IMR-90 (cell line): ENCODE measurements around the gene BMP15. TPM values are rescaled to one million over a fixed set of nuclear protein-coding genes. Genes with fewer than 3 reads are reported as not detected.

Experiments used
- ATAC-seq: fragments of 200-7000 bp; cut with Tn5 transposase; 2 replicates; pipeline ENCODE4 v1.9.1; 2020; ENCODE audit warnings: low read depth, mild to moderate bottlenecking, moderate library complexity
- BruUV-seq: library from RNA; stranded (reverse); fragments of 400-500 nt; replicated peaks from 2 replicates; lab custom pipeline; 2021; lab: Mats Ljungman, UMichigan
- CTCF ChIA-PET: fragments of 300-600 bp; formaldehyde crosslinking; extraction: SDS; loops from one replicate; lab custom pipeline; 2021; ENCODE audit warnings: antibody characterized with exemption; lab: Yijun Ruan, JAX
- POLR2A ChIA-PET: fragments of 300-600 bp; sonication (Branson Sonifier 250); formaldehyde crosslinking; loops from one replicate; lab custom pipeline; 2022; ENCODE audit warnings: antibody characterized with exemption; ENCODE audit not compliant: unreplicated experiment; lab: Charles Lee
- DNase-seq: peaks from one replicate; pipeline ENCODE4 v3.0.0; 2013
- H2AFZ ChIP-seq: replicated peaks from 2 replicates; pipeline ENCODE3; 2013; ENCODE audit warnings: low read length, mild to moderate bottlenecking; ENCODE audit not compliant: poor library complexity
- H2AK5ac ChIP-seq: 2 replicates; pipeline ENCODE4 v1.6.1; 2013; ENCODE audit warnings: low read depth, low read length, inconsistent platforms
- H2AK9ac ChIP-seq: replicated peaks from 2 replicates; pipeline ENCODE3; 2013; ENCODE audit warnings: mild to moderate bottlenecking, low read depth, low read length, moderate library complexity; ENCODE audit not compliant: poor library complexity
- H2BK120ac ChIP-seq: 2 replicates; pipeline ENCODE4 v1.6.1; 2013; ENCODE audit warnings: low read depth, low read length, inconsistent platforms
- H2BK15ac ChIP-seq: 3 replicates; pipeline ENCODE4 v1.6.1; 2013; ENCODE audit warnings: low read depth, low read length, inconsistent platforms
- H2BK20ac ChIP-seq: 2 replicates; pipeline ENCODE4 v1.6.1; 2013; ENCODE audit warnings: low read depth, mild to moderate bottlenecking, inconsistent platforms, low read length, moderate library complexity
- H2BK5ac ChIP-seq: 2 replicates; pipeline ENCODE4 v1.6.1; 2013; ENCODE audit warnings: mild to moderate bottlenecking, low read depth, low read length, inconsistent platforms; ENCODE audit not compliant: poor library complexity, severe bottlenecking
- H3K14ac ChIP-seq: replicated peaks from 2 replicates; pipeline ENCODE4 v1.6.1; 2013; ENCODE audit warnings: low read depth, low read length, inconsistent platforms
- H3K18ac ChIP-seq: 2 replicates; pipeline ENCODE4 v1.6.1; 2013; ENCODE audit warnings: low read depth, low read length, control low read depth
- H3K23ac ChIP-seq: 2 replicates; pipeline ENCODE4 v1.6.1; 2013; ENCODE audit warnings: low read depth, low read length, inconsistent platforms
- H3K27ac ChIP-seq: 2 replicates; pipeline ENCODE4 v1.5.1; 2013; ENCODE audit warnings: mild to moderate bottlenecking, control low read depth, low read length; ENCODE audit not compliant: insufficient read depth
- H3K27me3 ChIP-seq: 2 replicates; pipeline ENCODE4 v1.6.1; 2013; ENCODE audit warnings: low read length; ENCODE audit not compliant: control insufficient read depth, insufficient read depth
- H3K36me3 ChIP-seq: 2 replicates; pipeline ENCODE4 v1.6.1; 2013; ENCODE audit warnings: low read length, mixed read lengths; ENCODE audit not compliant: control insufficient read depth, insufficient read depth
- H3K4ac ChIP-seq: 2 replicates; pipeline ENCODE4 v1.6.1; 2013; ENCODE audit warnings: low read depth, low read length, inconsistent platforms
- H3K4me1 ChIP-seq: 2 replicates; pipeline ENCODE4 v1.6.1; 2013; ENCODE audit warnings: low read length, mixed read lengths; ENCODE audit not compliant: control insufficient read depth, insufficient read depth
- H3K4me2 ChIP-seq: 2 replicates; pipeline ENCODE4 v1.6.1; 2013; ENCODE audit warnings: low read depth, mild to moderate bottlenecking, control low read depth, low read length, moderate library complexity
- H3K4me3 ChIP-seq: 2 replicates; pipeline ENCODE4 v1.5.1; 2013; ENCODE audit warnings: low read depth, mild to moderate bottlenecking, control low read depth, low read length, moderate library complexity; ENCODE audit not compliant: insufficient read depth
- H3K56ac ChIP-seq: 2 replicates; pipeline ENCODE4 v1.6.1; 2013; ENCODE audit warnings: low read length, inconsistent platforms; ENCODE audit not compliant: insufficient read depth; ENCODE audit errors: extremely low read depth
- H3K79me1 ChIP-seq, 2 experiments: 2 replicates each; pipeline ENCODE4 v1.6.1; 2013; ENCODE audit warnings: low read length in 2 of 2, inconsistent platforms in 1 of 2, low read depth in 1 of 2
- H3K9ac ChIP-seq: 2 replicates; pipeline ENCODE4 v1.6.1; 2013; ENCODE audit warnings: low read depth, low read length, control low read depth
- H3K9me1 ChIP-seq: 2 replicates; pipeline ENCODE4 v1.6.1; 2013; ENCODE audit warnings: low read length, inconsistent platforms; ENCODE audit not compliant: insufficient read depth
- H3K9me3 ChIP-seq: 2 replicates; pipeline ENCODE4 v1.6.1; 2013; ENCODE audit warnings: low read length; ENCODE audit not compliant: control insufficient read depth, insufficient read depth
- H4K20me1 ChIP-seq: 2 replicates; pipeline ENCODE4 v1.6.1; 2013; ENCODE audit warnings: low read length, inconsistent platforms; ENCODE audit not compliant: insufficient read depth
- H4K5ac ChIP-seq: 2 replicates; pipeline ENCODE4 v1.6.1; 2013; ENCODE audit warnings: mild to moderate bottlenecking, low read depth, low read length, control low read depth
- H4K8ac ChIP-seq, 2 experiments: 2 replicates each; pipeline ENCODE4 v1.6.1; 2013; ENCODE audit warnings: low read depth in 2 of 2, low read length in 2 of 2, control low read depth in 1 of 2, inconsistent platforms in 1 of 2
- H4K91ac ChIP-seq: 2 replicates; pipeline ENCODE4 v1.6.1; 2013; ENCODE audit warnings: low read depth, low read length, inconsistent platforms; ENCODE audit not compliant: insufficient read depth
- BHLHE40 ChIP-seq: fragments of 150-350 bp; IDR thresholded peaks from 2 replicates; pipeline ENCODE4 v1.6.1; 2016; ENCODE audit warnings: mild to moderate bottlenecking, low read depth, low read length
- CEBPB ChIP-seq: IDR thresholded peaks from 2 replicates; pipeline ENCODE4 v1.6.1; 2012; ENCODE audit warnings: low read depth, low read length, improper control_type of control experiment
- CHD1 ChIP-seq: IDR thresholded peaks from 2 replicates; pipeline ENCODE4 v1.6.1; 2012; ENCODE audit warnings: low read depth, low read length, improper control_type of control experiment
- FOS ChIP-seq: fragments of 150-350 bp; IDR thresholded peaks from 2 replicates; pipeline ENCODE4 v1.6.1; 2016; ENCODE audit warnings: low read depth, low read length
- MAFK ChIP-seq: IDR thresholded peaks from 2 replicates; pipeline ENCODE4 v1.6.1; 2012; ENCODE audit warnings: low read depth, low read length, improper control_type of control experiment
- MAZ ChIP-seq: IDR thresholded peaks from 2 replicates; pipeline ENCODE4 v1.6.1; 2012; ENCODE audit warnings: low read depth, mild to moderate bottlenecking, low read length, improper control_type of control experiment, moderate library complexity, borderline replicate concordance
- MXI1 ChIP-seq: IDR thresholded peaks from 2 replicates; pipeline ENCODE4 v1.6.1; 2012; ENCODE audit warnings: low read depth, mild to moderate bottlenecking, low read length, moderate library complexity, borderline replicate concordance
- NFE2L2 ChIP-seq: fragments of 150-350 bp; IDR thresholded peaks from 2 replicates; pipeline ENCODE4 v1.6.1; 2016; ENCODE audit warnings: low read depth, mild to moderate bottlenecking, low read length
- POLR2A ChIP-seq: IDR thresholded peaks from 2 replicates; pipeline ENCODE4 v1.6.1; 2012; ENCODE audit warnings: mild to moderate bottlenecking, low read depth, low read length
- RAD21 ChIP-seq: IDR thresholded peaks from 2 replicates; pipeline ENCODE4 v1.6.1; 2012; ENCODE audit warnings: low read length, improper control_type of control experiment
- RCOR1 ChIP-seq: IDR thresholded peaks from 2 replicates; pipeline ENCODE4 v1.6.1; 2012; ENCODE audit warnings: mild to moderate bottlenecking, low read length, improper control_type of control experiment; ENCODE audit not compliant: insufficient replicate concordance
- RFX5 ChIP-seq: IDR thresholded peaks from 2 replicates; pipeline ENCODE4 v1.8.0; 2012; ENCODE audit warnings: low read depth, mild to moderate bottlenecking, low read length, moderate library complexity
- SMC3 ChIP-seq: fragments of 150-350 bp; IDR thresholded peaks from 2 replicates; pipeline ENCODE4 v1.6.1; 2016; ENCODE audit warnings: low read depth, mild to moderate bottlenecking, antibody characterized with exemption, low read length, moderate library complexity
- USF2 ChIP-seq: fragments of 150-350 bp; IDR thresholded peaks from 2 replicates; pipeline ENCODE4 v1.6.1; 2017; ENCODE audit warnings: mild to moderate bottlenecking, antibody characterized with exemption, low read length, low read depth
- WGBS, 2 experiments: methylation state at CpG; one replicate each; pipeline versions ENCODE4 v1.1.5 to v1.1.7; 2013; ENCODE audit warnings: missing lambda C conversion rate in 2 of 2; ENCODE audit not compliant: insufficient read length in 1 of 2; ENCODE audit errors: extremely low coverage in 2 of 2; 5-methylcytosine and 5-hydroxymethylcytosine counted together
- dilution Hi-C: fragments of 300-500 bp; cut with HindIII; formaldehyde crosslinking; loops from one replicate; pipeline ENCODE4 v1.14.3; 2018; ENCODE audit warnings: low sequenced_read_pairs; ENCODE audit not compliant: unreplicated experiment
- in situ Hi-C: fragments of 300-500 bp; cut with MboI; formaldehyde crosslinking; loops from 3 replicates; pipeline ENCODE4 v1.14.3; 2019; ENCODE audit warnings: low sequenced_read_pairs, inconsistent platforms, mixed read lengths
- intact Hi-C: fragments of 100-400 bp; cut with micrococcal nuclease; formaldehyde crosslinking; loops from 2 replicates; pipeline ENCODE4 v1.10.0; 2022
- polyA plus RNA-seq, 3 experiments: library from polyadenylated mRNA; depleted of rRNA; stranded (reverse); fragments of >200 nt; gene quantifications; 2 replicates each; pipeline ENCODE4 v1.2.3, GENCODE V29; 2012; ENCODE audit warnings: low replicate concordance in 1 of 3
- total RNA-seq: library from RNA; depleted of rRNA; stranded (reverse); fragments of >200 nt; gene quantifications from 2 replicates; pipeline ENCODE4 v1.2.3, GENCODE V29; 2012
- TF ChIP-seq, protein P1 (sequence below): fragments of 150-350 bp; IDR thresholded peaks from 2 replicates; pipeline ENCODE4 v1.6.1; 2016; ENCODE audit warnings: low read depth, mild to moderate bottlenecking, low read length, moderate library complexity, borderline replicate concordance
- TF ChIP-seq, protein P2 (sequence below): conservative IDR thresholded peaks from 2 replicates; pipeline ENCODE4 v1.5.1; 2012; ENCODE audit warnings: mild to moderate bottlenecking, low read depth, low read length, improper control_type of control experiment

The BMP15 gene
- total and polyA plus RNA-seq, 2 of the 4 experiments (the other 2 are of a cell fraction), result not detected

DNA sequence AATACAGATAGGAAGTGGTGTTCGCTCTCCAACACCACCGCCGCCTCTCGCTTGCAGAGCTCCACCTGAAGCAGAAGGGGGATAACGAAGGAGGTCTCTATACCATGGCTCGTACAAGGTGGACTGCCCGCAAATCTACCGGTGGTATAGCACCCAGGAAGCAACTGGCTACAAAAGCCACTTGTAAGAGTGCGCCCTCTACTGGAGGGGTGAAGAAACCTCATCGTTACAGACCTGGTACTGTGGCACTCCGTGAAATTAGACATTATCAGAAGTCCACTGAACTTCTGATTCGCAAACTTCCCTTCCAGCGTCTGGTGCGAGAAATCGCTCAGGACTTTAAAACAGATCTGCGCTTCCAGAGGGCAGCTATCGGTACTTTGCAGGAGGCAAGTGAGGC lies 5.2 kb upstream of the BMP15 start:
- H3K4me1 ChIP-seq, result no peaks in the 10 kb centered on the region
- H2BK5ac ChIP-seq, result no peak overlapping the region
- WGBS, 2 experiments, result 79% methylated on average over 7 of the region's 17 CpGs; no CpG with 5 or more reads in 1 of the 2 experiments
- ChIA-PET CTCF (no interaction called here), POLR2A (no interaction called here)
- no peak overlapping the region for H4K5ac ChIP-seq
- H3K4ac ChIP-seq, result no peak overlapping the region
- no peak overlapping the region for H2AK9ac ChIP-seq
- no peaks in the 10 kb centered on the region for H3K79me1 ChIP-seq
- H3K23ac ChIP-seq, result no peak overlapping the region
- H3K36me3 ChIP-seq, result no peaks in the 10 kb centered on the region
- H3K56ac ChIP-seq, result no peak overlapping the region
- TF ChIP-seq FOS (no peak), USF2 (no peak), RAD21 (no peak), POLR2A (no peak), CHD1 (no peak), SMC3 (no peak), MXI1 (no peak), BHLHE40 (no peak), RFX5 (no peak), RCOR1 (no peak), NFE2L2 (no peak), MAFK (no peak), CEBPB (no peak), MAZ (no peak)
- TF ChIP-seq, protein P1, sequence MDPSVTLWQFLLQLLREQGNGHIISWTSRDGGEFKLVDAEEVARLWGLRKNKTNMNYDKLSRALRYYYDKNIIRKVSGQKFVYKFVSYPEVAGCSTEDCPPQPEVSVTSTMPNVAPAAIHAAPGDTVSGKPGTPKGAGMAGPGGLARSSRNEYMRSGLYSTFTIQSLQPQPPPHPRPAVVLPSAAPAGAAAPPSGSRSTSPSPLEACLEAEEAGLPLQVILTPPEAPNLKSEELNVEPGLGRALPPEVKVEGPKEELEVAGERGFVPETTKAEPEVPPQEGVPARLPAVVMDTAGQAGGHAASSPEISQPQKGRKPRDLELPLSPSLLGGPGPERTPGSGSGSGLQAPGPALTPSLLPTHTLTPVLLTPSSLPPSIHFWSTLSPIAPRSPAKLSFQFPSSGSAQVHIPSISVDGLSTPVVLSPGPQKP, result no peak
- TF ChIP-seq, protein P2, sequence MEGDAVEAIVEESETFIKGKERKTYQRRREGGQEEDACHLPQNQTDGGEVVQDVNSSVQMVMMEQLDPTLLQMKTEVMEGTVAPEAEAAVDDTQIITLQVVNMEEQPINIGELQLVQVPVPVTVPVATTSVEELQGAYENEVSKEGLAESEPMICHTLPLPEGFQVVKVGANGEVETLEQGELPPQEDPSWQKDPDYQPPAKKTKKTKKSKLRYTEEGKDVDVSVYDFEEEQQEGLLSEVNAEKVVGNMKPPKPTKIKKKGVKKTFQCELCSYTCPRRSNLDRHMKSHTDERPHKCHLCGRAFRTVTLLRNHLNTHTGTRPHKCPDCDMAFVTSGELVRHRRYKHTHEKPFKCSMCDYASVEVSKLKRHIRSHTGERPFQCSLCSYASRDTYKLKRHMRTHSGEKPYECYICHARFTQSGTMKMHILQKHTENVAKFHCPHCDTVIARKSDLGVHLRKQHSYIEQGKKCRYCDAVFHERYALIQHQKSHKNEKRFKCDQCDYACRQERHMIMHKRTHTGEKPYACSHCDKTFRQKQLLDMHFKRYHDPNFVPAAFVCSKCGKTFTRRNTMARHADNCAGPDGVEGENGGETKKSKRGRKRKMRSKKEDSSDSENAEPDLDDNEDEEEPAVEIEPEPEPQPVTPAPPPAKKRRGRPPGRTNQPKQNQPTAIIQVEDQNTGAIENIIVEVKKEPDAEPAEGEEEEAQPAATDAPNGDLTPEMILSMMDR, result no peak
- BruUV-seq, result no TSS peak
- no peak overlapping the region for H3K18ac ChIP-seq
- H2AFZ ChIP-seq, result no peak overlapping the region
- no peaks in the 10 kb centered on the region; the same call in 1 of the 2 replicates for H3K9me1 ChIP-seq
- H3K9me3 ChIP-seq, result no peaks in the 10 kb centered on the region
- no peak overlapping the region for H2BK15ac ChIP-seq
- DNase-seq (no peak), ATAC-seq (no peak)
- no peak overlapping the region for H2BK120ac ChIP-seq
- dilution Hi-C loops, result no loop called here
- H4K91ac ChIP-seq, result no peak overlapping the region
- intact Hi-C loops, result no loop called here
- no peak overlapping the region for H2AK5ac ChIP-seq
- in situ Hi-C loops, result loop anchor here (10.0 kb wide), 1 partner anchor 211 kb away; no protein-coding TSS in a partner anchor
- no peaks in the 10 kb centered on the region for H4K20me1 ChIP-seq
- no peak overlapping the region for H2BK20ac ChIP-seq
- H3K4me2 ChIP-seq, result no peak overlapping the region
- no peak overlapping the region for H3K14ac ChIP-seq
- H3K27ac ChIP-seq, result no peak overlapping the region
- no peak overlapping the region for H4K8ac ChIP-seq
- no peak overlapping the region for H3K9ac ChIP-seq
- H3K27me3 ChIP-seq, result peaks cover 8% of the 10 kb centered on the region
- no peak overlapping the region for H3K4me3 ChIP-seq
